ENCODE results near the gene FKBP1C. TPM values are rescaled to one million over a fixed set of nuclear protein-coding genes. Genes with fewer than 3 reads are reported as not detected.

FKBP1C gene
- total and polyA plus RNA-seq, 7 donors: 1.4 to 3.0 TPM; not detected in 5

GRCh38 chr6:63245909-63246308 lies 34.6 kb downstream of the FKBP1C start:
- DNase-seq: no peak
- Histone ChIP-seq H3K27ac (no peak overlapping the region), H3K4me1 (no peaks in the 10 kb centered on the region), H3K27me3 (no peaks in the 10 kb centered on the region), H3K4me3 (no peak overlapping the region), H3K36me3 (no peaks in the 10 kb centered on the region), H3K9me3 (no peaks in the 10 kb centered on the region)
- WGBS, 2 donors: 82 to 86% methylated on average over 1 of the region's 1 CpG
- intact Hi-C loops (cut with DNase I): no loop called here
- TF ChIP-seq POLR2A (IDR thresholded peaks at IDR 0.05): no peak
- no peak for TF ChIP-seq POLR2AphosphoS5 (IDR thresholded peaks at IDR 0.05)
- TF ChIP-seq EP300 (IDR thresholded peaks at IDR 0.05): no peak
- no peak for TF ChIP-seq CTCF (IDR thresholded peaks at IDR 0.05)

GRCh38 chr6:63246581-63246980 lies 35.3 kb downstream of the FKBP1C start:
- no peak for DNase-seq
- no peak overlapping the region for H3K4me3 ChIP-seq
- H3K36me3 ChIP-seq: no peaks in the 10 kb centered on the region
- no peaks in the 10 kb centered on the region for H3K4me1 ChIP-seq
- intact Hi-C loops (cut with DNase I): no loop called here
- no peak overlapping the region for H3K27ac ChIP-seq
- no peaks in the 10 kb centered on the region for H3K9me3 ChIP-seq
- no peaks in the 10 kb centered on the region for H3K27me3 ChIP-seq
- TF ChIP-seq POLR2AphosphoS5 (IDR thresholded peaks at IDR 0.05) (no peak), CTCF (IDR thresholded peaks at IDR 0.05) (no peak), EP300 (IDR thresholded peaks at IDR 0.05) (no peak), POLR2A (IDR thresholded peaks at IDR 0.05) (no peak)

GRCh38 chr6:63249875-63250482 lies 38.7 kb downstream of the FKBP1C start:
- intact Hi-C loops (cut with DNase I): no loop called here
- WGBS, 2 donors: 61 to 81% methylated on average over 3 of the region's 3 CpGs
- TF ChIP-seq POLR2AphosphoS5 (IDR thresholded peaks at IDR 0.05): no peak
- TF ChIP-seq EP300 (IDR thresholded peaks at IDR 0.05): no peak
- TF ChIP-seq CTCF (IDR thresholded peaks at IDR 0.05): no peak
- TF ChIP-seq POLR2A (IDR thresholded peaks at IDR 0.05): no peak
- no peak for DNase-seq
- H3K4me1 ChIP-seq: no peaks in the 10 kb centered on the region
- no peak overlapping the region for H3K4me3 ChIP-seq
- no peak overlapping the region for H3K27ac ChIP-seq
- H3K9me3 ChIP-seq: no peaks in the 10 kb centered on the region
- no peaks in the 10 kb centered on the region for H3K27me3 ChIP-seq
- no peaks in the 10 kb centered on the region for H3K36me3 ChIP-seq

GRCh38 chr6:63259153-63259552 lies 47.9 kb downstream of the FKBP1C start:
- no peaks in the 10 kb centered on the region for H3K36me3 ChIP-seq
- intact Hi-C loops (cut with DNase I): no loop called here
- no peak for DNase-seq

GRCh38 chr6:63261820-63262219 lies 50.6 kb downstream of the FKBP1C start:
- intact Hi-C loops (cut with DNase I): no loop called here
- H3K27me3 ChIP-seq: no peaks in the 10 kb centered on the region
- no peaks in the 10 kb centered on the region for H3K36me3 ChIP-seq
- H3K27ac ChIP-seq: no peak overlapping the region
- WGBS, 2 donors: 72 to 73% methylated on average over 3 of the region's 3 CpGs
- H3K9me3 ChIP-seq: no peaks in the 10 kb centered on the region
- TF ChIP-seq CTCF (IDR thresholded peaks at IDR 0.05) (no peak), POLR2AphosphoS5 (IDR thresholded peaks at IDR 0.05) (no peak), POLR2A (IDR thresholded peaks at IDR 0.05) (no peak), EP300 (IDR thresholded peaks at IDR 0.05) (no peak)
- DNase-seq: no peak
- H3K4me3 ChIP-seq: no peak overlapping the region
- H3K4me1 ChIP-seq: no peaks in the 10 kb centered on the region

More at GRCh38 chr6:63259153-63259552, 47.9 kb downstream of the FKBP1C start:
- Histone ChIP-seq H3K27me3 (no peaks in the 10 kb centered on the region), H3K27ac (no peak overlapping the region), H3K4me3 (no peak overlapping the region), H3K4me1 (no peaks in the 10 kb centered on the region), H3K9me3 (no peaks in the 10 kb centered on the region)
- no peak for TF ChIP-seq POLR2A (IDR thresholded peaks at IDR 0.05)

Small RNA genes lying within 50 kb of the gene (small RNA-seq; reads per million reads assigned to genes)
- 0 reads per million in 3 donors for gene SPTLC1P3

Other genes with a start within 250 kb of the FKBP1C start
- not detected for gene LGSN, start 108.5 kb downstream of the FKBP1C start, total RNA-seq
- gene LGSN, start 108.5 kb downstream of the FKBP1C start, polyA plus RNA-seq: under 1 TPM in 1 of 3 donors, not detected in 2; 0.12 TPM